Memory B cell (primary cell): Measurements from ENCODE around the gene KIF26A.
"Not testable (repeated sequence)": the region's sequence is repeated elsewhere in the genome, so short reads cannot be mapped to it uniquely, and the experiment has no call there.

Source experiments
- ATAC-seq: fragments of 150-1000 bp; cut with Tn5 transposase; 2 replicates; pipeline ENCODE4 v1.10.0; 2021; ENCODE audit warnings: low read depth, mild to moderate bottlenecking, moderate library complexity
- DNase-seq, 2 donors: peaks; one replicate each; pipeline ENCODE4 v3.0.0; 2022; ENCODE audit warnings: low spot score in 2 of 2
- H3K27ac Mint-ChIP-seq: one replicate; pipeline ENCODE4 v1.8.0; 2022; ENCODE audit warnings: mild to moderate bottlenecking, moderate library complexity, mixed read lengths
- H3K27me3 Mint-ChIP-seq: one replicate; pipeline ENCODE4 v1.8.0; 2022; ENCODE audit warnings: mixed read lengths
- H3K36me3 Mint-ChIP-seq: one replicate; pipeline ENCODE4 v1.8.0; 2022; ENCODE audit warnings: mild to moderate bottlenecking, mixed read lengths
- H3K4me1 Mint-ChIP-seq: one replicate; pipeline ENCODE4 v1.8.0; 2022; ENCODE audit warnings: mixed read lengths
- H3K4me3 Mint-ChIP-seq: one replicate; pipeline ENCODE4 v1.8.0; 2022; ENCODE audit warnings: mild to moderate bottlenecking, moderate library complexity, mixed read lengths
- H3K9me3 Mint-ChIP-seq: one replicate; pipeline ENCODE4 v1.8.0; 2022; ENCODE audit warnings: mixed read lengths

Gene KIF26A

GRCh38 chr14:104202259-104203070, 64.1 kb downstream of the KIF26A start:
- no peak for ATAC-seq
- Mint-ChIP-seq H3K27ac (no peak overlapping the region), H3K36me3 (no peaks in the 10 kb centered on the region)

GRCh38 chr14:104203071-104203425, 64.7 kb downstream of the KIF26A start:
- Mint-ChIP-seq H3K4me1 (no peaks in the 10 kb centered on the region), H3K9me3 (no peaks in the 10 kb centered on the region), H3K27ac (no peak overlapping the region)

More at GRCh38 chr14:104202259-104203070, 64.1 kb downstream of the KIF26A start:
- Mint-ChIP-seq H3K27me3 (peaks cover 2% of the 10 kb centered on the region), H3K4me3 (no peak overlapping the region), H3K9me3 (no peaks in the 10 kb centered on the region), H3K4me1 (no peaks in the 10 kb centered on the region)
- DNase-seq: no peak

GRCh38 chr14:104204660-104205149, 66.3 kb downstream of the KIF26A start:
- Mint-ChIP-seq H3K36me3 (no peaks in the 10 kb centered on the region), H3K4me3 (no peak overlapping the region), H3K4me1 (no peaks in the 10 kb centered on the region), H3K9me3 (no peaks in the 10 kb centered on the region), H3K27ac (no peak overlapping the region), H3K27me3 (peaks cover 2% of the 10 kb centered on the region)
- ATAC-seq (no peak), DNase-seq (no peak)

More at GRCh38 chr14:104203071-104203425, 64.7 kb downstream of the KIF26A start:
- no peak for ATAC-seq
- Mint-ChIP-seq H3K36me3 (no peaks in the 10 kb centered on the region), H3K27me3 (peaks cover 2% of the 10 kb centered on the region), H3K4me3 (no peak overlapping the region)
- DNase-seq: no peak

GRCh38 chr14:104205781-104206180, 67.4 kb downstream of the KIF26A start:
- peaks cover 2% of the 10 kb centered on the region for H3K27me3 Mint-ChIP-seq
- no peak for ATAC-seq
- no peak for DNase-seq
- no peaks in the 10 kb centered on the region for H3K36me3 Mint-ChIP-seq
- H3K4me1 Mint-ChIP-seq: no peaks in the 10 kb centered on the region
- H3K9me3 Mint-ChIP-seq: no peaks in the 10 kb centered on the region
- H3K27ac Mint-ChIP-seq: no peak overlapping the region
- no peak overlapping the region for H3K4me3 Mint-ChIP-seq

GRCh38 chr14:104206281-104206904, 68.0 kb downstream of the KIF26A start:
- no peaks in the 10 kb centered on the region for H3K36me3 Mint-ChIP-seq
- ATAC-seq (no peak), DNase-seq (no peak)
- H3K4me1 Mint-ChIP-seq: no peaks in the 10 kb centered on the region
- no peak overlapping the region for H3K4me3 Mint-ChIP-seq
- no peaks in the 10 kb centered on the region for H3K9me3 Mint-ChIP-seq
- H3K27me3 Mint-ChIP-seq: peaks cover 2% of the 10 kb centered on the region
- H3K27ac Mint-ChIP-seq: no peak overlapping the region

- Mint-ChIP-seq H3K27me3 (peaks cover 5% of the 10 kb centered on the region), H3K36me3 (no peaks in the 10 kb centered on the region), H3K4me1 (no peaks in the 10 kb centered on the region), H3K27ac (no peak overlapping the region), H3K9me3 (no peaks in the 10 kb centered on the region), H3K4me3 (no peak overlapping the region)
- no peak for DNase-seq
- ATAC-seq: no peak
Observed at GRCh38 chr14:104207142-104208014, 69.0 kb downstream of the KIF26A start.

- not testable (repeated sequence) for H3K36me3 Mint-ChIP-seq, DNase-seq, H3K4me1 Mint-ChIP-seq, H3K27ac Mint-ChIP-seq, H3K27me3 Mint-ChIP-seq, ATAC-seq, H3K9me3 Mint-ChIP-seq, H3K4me3 Mint-ChIP-seq
Observed at GRCh38 chr14:104208015-104208295, 69.6 kb downstream of the KIF26A start.

- not testable (repeated sequence) for H3K27ac Mint-ChIP-seq, ATAC-seq
Observed at GRCh38 chr14:104208331-104208730, 69.9 kb downstream of the KIF26A start.

GRCh38 chr14:104209071-104209470, 70.7 kb downstream of the KIF26A start:
- not testable (repeated sequence) for DNase-seq, H3K27ac Mint-ChIP-seq, H3K4me3 Mint-ChIP-seq, ATAC-seq, H3K36me3 Mint-ChIP-seq, H3K4me1 Mint-ChIP-seq, H3K27me3 Mint-ChIP-seq, H3K9me3 Mint-ChIP-seq

More at GRCh38 chr14:104208331-104208730, 69.9 kb downstream of the KIF26A start:
- H3K36me3 Mint-ChIP-seq, DNase-seq, H3K9me3 Mint-ChIP-seq, H3K27me3 Mint-ChIP-seq, H3K4me3 Mint-ChIP-seq, H3K4me1 Mint-ChIP-seq: not testable (repeated sequence)

- Mint-ChIP-seq H3K36me3 (no peaks in the 10 kb centered on the region), H3K27me3 (peaks cover 14% of the 10 kb centered on the region), H3K4me3 (no peak overlapping the region), H3K9me3 (no peaks in the 10 kb centered on the region), H3K4me1 (no peaks in the 10 kb centered on the region), H3K27ac (no peak overlapping the region)
- no peak for DNase-seq
- ATAC-seq: no peak
Observed at GRCh38 chr14:104209985-104210816, 71.8 kb downstream of the KIF26A start.

- peaks cover 17% of the 10 kb centered on the region for H3K27me3 Mint-ChIP-seq
- no peak overlapping the region for H3K27ac Mint-ChIP-seq
- H3K4me3 Mint-ChIP-seq: no peak overlapping the region
- ATAC-seq: no peak
- H3K36me3 Mint-ChIP-seq: no peaks in the 10 kb centered on the region
- no peak for DNase-seq
- H3K4me1 Mint-ChIP-seq: no peaks in the 10 kb centered on the region
- H3K9me3 Mint-ChIP-seq: peaks cover 2% of the 10 kb centered on the region
Observed at GRCh38 chr14:104210817-104211195, 72.4 kb downstream of the KIF26A start.

- Mint-ChIP-seq H3K9me3 (peaks cover 2% of the 10 kb centered on the region), H3K36me3 (no peaks in the 10 kb centered on the region), H3K27ac (no peak overlapping the region), H3K27me3 (peaks cover 17% of the 10 kb centered on the region), H3K4me1 (no peaks in the 10 kb centered on the region), H3K4me3 (no peak overlapping the region)
- no peak for ATAC-seq
- no peak for DNase-seq
Observed at GRCh38 chr14:104211215-104211614, 72.8 kb downstream of the KIF26A start.

- H3K36me3 Mint-ChIP-seq: no peaks in the 10 kb centered on the region
- H3K4me3 Mint-ChIP-seq: no peak overlapping the region
- H3K4me1 Mint-ChIP-seq: no peaks in the 10 kb centered on the region
- ATAC-seq (no peak), DNase-seq (no peak)
- H3K9me3 Mint-ChIP-seq: peaks cover 2% of the 10 kb centered on the region
- no peak overlapping the region for H3K27ac Mint-ChIP-seq
- H3K27me3 Mint-ChIP-seq: peaks cover 15% of the 10 kb centered on the region
Observed at GRCh38 chr14:104211741-104212140, 73.4 kb downstream of the KIF26A start.
